Neural crest cell (in vitro differentiated cells): ENCODE results near the gene MTMR3. TPM values are rescaled to one million over a fixed set of nuclear protein-coding genes. Genes with fewer than 3 reads are reported as not detected.

Source experiments
- DNase-seq: peaks from one replicate; pipeline ENCODE4 v3.0.0; 2021; ENCODE audit warnings: low read depth, mixed read lengths, low spot score
- H3K27ac Mint-ChIP-seq: one replicate; pipeline ENCODE4 v1.8.0; 2021; ENCODE audit warnings: mild to moderate bottlenecking, mixed read lengths; ENCODE audit not compliant: unreplicated experiment
- H3K27me3 Mint-ChIP-seq: 2 replicates; pipeline ENCODE4 v1.8.0; 2021; ENCODE audit warnings: low read depth, mild to moderate bottlenecking, mixed read lengths
- H3K36me3 Mint-ChIP-seq: 2 replicates; pipeline ENCODE4 v1.8.0; 2021; ENCODE audit warnings: low read depth, mild to moderate bottlenecking, mixed read lengths
- H3K4me1 Mint-ChIP-seq: 2 replicates; pipeline ENCODE4 v1.8.0; 2021; ENCODE audit warnings: mixed read lengths
- H3K4me3 Mint-ChIP-seq: one replicate; pipeline ENCODE4 v1.8.0; 2021; ENCODE audit warnings: mild to moderate bottlenecking, mixed read lengths
- H3K9me3 Mint-ChIP-seq: 2 replicates; pipeline ENCODE4 v1.8.0; 2021; ENCODE audit warnings: mixed read lengths
- CTCF ChIP-seq: fragments of 200-600 bp; sonication (generic); conservative IDR thresholded peaks from 2 replicates; pipeline ENCODE4 v1.5.0; 2021; ENCODE audit warnings: antibody characterized with exemption, mild to moderate bottlenecking
- total RNA-seq: library from RNA; stranded (reverse); gene quantifications from 2 replicates; pipeline ENCODE4 v1.2.1, GENCODE V29; 2021

Gene MTMR3
- total RNA-seq, 1 donor from 2014 or later: 35.3 TPM

- peaks cover 10% of the 10 kb centered on the region for H3K4me1 Mint-ChIP-seq
- TF ChIP-seq CTCF: no peak
- peaks cover 7% of the 10 kb centered on the region for H3K36me3 Mint-ChIP-seq
- no peak overlapping the region for H3K27ac Mint-ChIP-seq
- no peak for DNase-seq
- no peak overlapping the region for H3K4me3 Mint-ChIP-seq
- peaks cover 3% of the 10 kb centered on the region for H3K9me3 Mint-ChIP-seq
- no peaks in the 10 kb centered on the region for H3K27me3 Mint-ChIP-seq
Observed at GRCh38 chr22:29934596-29934995, 51.6 kb downstream of the MTMR3 start.

- no peak for DNase-seq
- peaks cover 10% of the 10 kb centered on the region for H3K4me1 Mint-ChIP-seq
- no peak for TF ChIP-seq CTCF
- no peaks in the 10 kb centered on the region for H3K27me3 Mint-ChIP-seq
- no peak overlapping the region for H3K27ac Mint-ChIP-seq
- no peak overlapping the region for H3K4me3 Mint-ChIP-seq
- peaks cover 13% of the 10 kb centered on the region for H3K36me3 Mint-ChIP-seq
- H3K9me3 Mint-ChIP-seq: peaks cover 4% of the 10 kb centered on the region
Observed at GRCh38 chr22:29936186-29936585, 53.2 kb downstream of the MTMR3 start.

DNA sequence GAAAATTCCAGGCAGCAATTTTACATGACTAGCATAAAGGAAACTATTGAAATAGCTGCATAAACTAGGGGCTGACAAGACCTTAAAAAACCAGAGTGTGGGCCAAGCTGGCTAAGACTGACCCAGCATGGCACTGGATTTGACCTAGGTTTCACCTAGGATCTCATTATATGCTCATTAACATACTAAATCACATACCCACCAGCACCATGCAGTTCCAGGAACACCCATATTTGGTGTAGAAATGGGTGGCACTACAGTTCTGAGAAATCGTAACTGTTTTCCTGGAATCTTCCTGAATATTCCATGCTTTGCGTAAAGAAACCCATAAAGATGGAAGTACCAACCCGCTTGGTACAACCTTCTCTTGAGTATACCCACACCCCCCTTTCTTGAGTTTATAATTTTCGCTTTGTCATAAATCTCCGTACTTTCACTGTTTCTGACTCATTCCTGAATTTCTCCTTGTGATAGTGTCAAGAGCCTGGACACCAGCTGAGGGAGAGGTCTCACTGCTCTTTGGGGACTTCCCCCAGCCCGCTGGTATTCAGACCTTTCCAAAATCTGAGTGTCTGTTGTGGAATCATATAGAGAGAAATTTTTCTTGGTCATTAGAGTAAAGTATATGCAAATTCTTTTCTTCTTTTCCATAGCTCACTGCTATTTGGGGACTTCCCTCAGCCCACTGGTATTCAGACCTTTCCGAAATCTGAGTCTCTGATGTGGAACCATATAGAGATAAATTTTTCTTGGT, 55.1 kb downstream of the MTMR3 start:
- TF ChIP-seq CTCF: no peak
- Mint-ChIP-seq H3K9me3 (peaks cover 8% of the 10 kb centered on the region), H3K4me3 (no peak overlapping the region), H3K27me3 (no peaks in the 10 kb centered on the region), H3K27ac (no peak overlapping the region), H3K4me1 (peaks cover 14% of the 10 kb centered on the region), H3K36me3 (peaks cover 15% of the 10 kb centered on the region)
- no peak for DNase-seq

DNA sequence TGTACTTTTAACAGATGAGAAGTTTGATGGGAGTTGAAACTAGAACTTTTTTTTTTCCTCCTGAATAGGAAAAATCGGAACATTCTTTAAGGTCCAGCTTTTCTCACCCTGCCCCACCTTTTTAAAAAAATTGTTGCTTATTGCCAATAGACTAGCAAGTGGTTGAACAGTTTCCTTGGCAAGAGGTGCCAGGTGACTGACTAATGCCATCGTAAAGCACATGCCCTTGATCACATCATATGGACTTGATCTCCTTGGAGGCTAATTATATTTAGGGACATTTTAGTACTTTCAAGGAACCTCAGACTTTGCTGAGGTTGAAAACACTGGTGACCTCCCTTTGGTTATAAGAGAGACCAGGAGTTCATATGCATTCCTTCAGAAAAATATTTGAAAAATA, 57.6 kb downstream of the MTMR3 start:
- Mint-ChIP-seq H3K27ac (no peak overlapping the region), H3K4me1 (peaks cover 14% of the 10 kb centered on the region), H3K36me3 (peaks cover 15% of the 10 kb centered on the region), H3K4me3 (no peak overlapping the region), H3K27me3 (no peaks in the 10 kb centered on the region), H3K9me3 (peaks cover 8% of the 10 kb centered on the region)
- DNase-seq: no peak
- no peak for TF ChIP-seq CTCF

GRCh38 chr22:29944339-29944738, 61.4 kb downstream of the MTMR3 start:
- TF ChIP-seq CTCF: no peak
- H3K36me3 Mint-ChIP-seq: peaks cover 9% of the 10 kb centered on the region
- peaks cover 8% of the 10 kb centered on the region for H3K9me3 Mint-ChIP-seq
- no peak overlapping the region for H3K4me3 Mint-ChIP-seq
- H3K27ac Mint-ChIP-seq: no peak overlapping the region
- DNase-seq: no peak
- peaks cover 21% of the 10 kb centered on the region for H3K4me1 Mint-ChIP-seq
- no peaks in the 10 kb centered on the region for H3K27me3 Mint-ChIP-seq
